H9 (cell line): ENCODE data around the gene MYCBP2. TPM values are rescaled to one million over a fixed set of nuclear protein-coding genes. Genes with fewer than 3 reads are reported as not detected.

Experiments
- DNase-seq: peaks from one replicate; pipeline ENCODE4 v3.0.0-alpha.2; 2017
- H2AFZ ChIP-seq: one replicate; pipeline ENCODE4 v1.6.1; 2013; ENCODE audit warnings: mild to moderate bottlenecking, low read length, control low read depth, moderate library complexity
- H2AK5ac ChIP-seq: 2 replicates; pipeline ENCODE4 v1.6.1; 2013; ENCODE audit warnings: low read length, control low read depth, mixed read lengths; ENCODE audit not compliant: insufficient read length
- H2BK120ac ChIP-seq: one replicate; pipeline ENCODE4 v1.6.1; 2013; ENCODE audit warnings: low read depth, mild to moderate bottlenecking, low read length, control low read depth, inconsistent platforms; ENCODE audit not compliant: poor library complexity, severe bottlenecking
- H2BK12ac ChIP-seq: 2 replicates; pipeline ENCODE4 v1.6.1; 2013; ENCODE audit warnings: low read length, control low read depth, mixed read lengths, low read depth; ENCODE audit not compliant: insufficient read length
- H2BK15ac ChIP-seq: 2 replicates; pipeline ENCODE4 v1.6.1; 2013; ENCODE audit warnings: low read depth, low read length, control low read depth
- H2BK20ac ChIP-seq: one replicate; pipeline ENCODE4 v1.6.1; 2013; ENCODE audit warnings: low read depth, mild to moderate bottlenecking, low read length, control low read depth, inconsistent platforms; ENCODE audit not compliant: poor library complexity, severe bottlenecking
- H2BK5ac ChIP-seq: 2 replicates; pipeline ENCODE4 v1.6.1; 2013; ENCODE audit warnings: low read length, control low read depth, mixed read lengths; ENCODE audit not compliant: insufficient read length
- H3K14ac ChIP-seq: 2 replicates; pipeline ENCODE4 v1.6.1; 2013; ENCODE audit warnings: low read length, control low read depth; ENCODE audit not compliant: insufficient read depth
- H3K18ac ChIP-seq: 2 replicates; pipeline ENCODE4 v1.6.1; 2013; ENCODE audit warnings: low read depth, mild to moderate bottlenecking, mixed read lengths, low read length, control low read depth; ENCODE audit not compliant: insufficient read length
- H3K23ac ChIP-seq: 2 replicates; pipeline ENCODE4 v1.6.1; 2013; ENCODE audit warnings: low read length, control low read depth, mixed read lengths, low read depth; ENCODE audit not compliant: insufficient read length
- H3K23me2 ChIP-seq: 2 replicates; pipeline ENCODE4 v1.6.1; 2013; ENCODE audit warnings: low read depth, mild to moderate bottlenecking, mixed read lengths, low read length, control low read depth; ENCODE audit not compliant: insufficient read length, poor library complexity, severe bottlenecking
- H3K27ac ChIP-seq: 2 replicates; pipeline ENCODE4 v1.5.1; 2013; ENCODE audit warnings: low read length, control low read depth, mixed read lengths, low read depth; ENCODE audit not compliant: insufficient read length
- H3K27me3 ChIP-seq: 2 replicates; pipeline ENCODE4 v1.6.1; 2013; ENCODE audit warnings: low read length, control low read depth, inconsistent platforms; ENCODE audit not compliant: insufficient read depth
- H3K4ac ChIP-seq: 2 replicates; pipeline ENCODE4 v1.6.1; 2013; ENCODE audit warnings: low read depth, mild to moderate bottlenecking, control low read depth, inconsistent platforms, low read length, moderate library complexity
- H3K4me1 ChIP-seq: 2 replicates; pipeline ENCODE4 v1.6.1; 2013; ENCODE audit warnings: low read length, control low read depth, inconsistent platforms; ENCODE audit not compliant: insufficient read depth
- H3K4me2 ChIP-seq: 2 replicates; pipeline ENCODE4 v1.6.1; 2013; ENCODE audit warnings: low read length, control low read depth, mixed read lengths; ENCODE audit not compliant: insufficient read length, insufficient read depth
- H3K56ac ChIP-seq: 2 replicates; pipeline ENCODE4 v1.6.1; 2013; ENCODE audit warnings: low read depth, mild to moderate bottlenecking, mixed read lengths, low read length, control low read depth; ENCODE audit not compliant: insufficient read length
- H3K79me1 ChIP-seq: 2 replicates; pipeline ENCODE4 v1.6.1; 2013; ENCODE audit warnings: low read depth, mild to moderate bottlenecking, moderate library complexity, low read length, control low read depth, inconsistent platforms; ENCODE audit not compliant: insufficient read depth, poor library complexity, severe bottlenecking
- H3K79me2 ChIP-seq: 2 replicates; pipeline ENCODE4 v1.6.1; 2013; ENCODE audit warnings: low read length, control low read depth, inconsistent platforms; ENCODE audit not compliant: insufficient read depth
- H3K9ac ChIP-seq: 2 replicates; pipeline ENCODE4 v1.6.1; 2013; ENCODE audit warnings: low read length, control low read depth, mixed read lengths; ENCODE audit not compliant: insufficient read length; ENCODE audit errors: extremely low read depth
- H3K9me3 ChIP-seq: one replicate; pipeline ENCODE4 v1.6.1; 2013; ENCODE audit warnings: low read depth, low read length, inconsistent platforms; ENCODE audit not compliant: control insufficient read depth
- H3T11ph ChIP-seq: one replicate; pipeline ENCODE4 v1.6.1; 2013; ENCODE audit warnings: mild to moderate bottlenecking, low read length, control low read depth, inconsistent platforms
- H4K20me1 ChIP-seq: one replicate; pipeline ENCODE4 v1.6.1; 2013; ENCODE audit not compliant: control insufficient read depth, insufficient read length, insufficient read depth
- H4K5ac ChIP-seq: 2 replicates; pipeline ENCODE4 v1.6.1; 2013; ENCODE audit warnings: low read depth, mild to moderate bottlenecking, mixed read lengths, low read length, control low read depth; ENCODE audit not compliant: insufficient read length
- H4K8ac ChIP-seq: replicated peaks from 2 replicates; pipeline ENCODE4 v1.6.1; 2013; ENCODE audit warnings: low read length, control low read depth, mixed read lengths, low read depth; ENCODE audit not compliant: insufficient read length
- H4K91ac ChIP-seq: 2 replicates; pipeline ENCODE4 v1.6.1; 2013; ENCODE audit warnings: low read depth, mild to moderate bottlenecking, moderate library complexity, mixed read lengths, low read length, control low read depth; ENCODE audit not compliant: insufficient read length
- H3K27ac Mint-ChIP-seq, 3 experiments: 2 replicates in 2 of 3; 3 replicates in 1 of 3; pipeline ENCODE4 v1.8.0; 2020 to 2021; ENCODE audit warnings: mixed read lengths in 3 of 3, mild to moderate bottlenecking in 1 of 3, moderate library complexity in 1 of 3
- H3K27me3 Mint-ChIP-seq: 2 replicates; pipeline ENCODE4 v1.8.0; 2021; ENCODE audit warnings: low read depth, mild to moderate bottlenecking, moderate library complexity, mixed read lengths
- H3K36me3 Mint-ChIP-seq, 3 experiments: 2 replicates in 2 of 3; 3 replicates in 1 of 3; pipeline ENCODE4 v1.8.0; 2020 to 2021; ENCODE audit warnings: low read depth in 3 of 3, mixed read lengths in 3 of 3; ENCODE audit not compliant: insufficient read depth in 1 of 3
- H3K4me1 Mint-ChIP-seq, 2 experiments: 2 replicates each; pipeline ENCODE4 v1.8.0; 2020; ENCODE audit warnings: mixed read lengths in 2 of 2
- H3K4me3 Mint-ChIP-seq, 2 experiments: 2 replicates in 1 of 2; 3 replicates in 1 of 2; pipeline ENCODE4 v1.8.0; 2020 to 2021; ENCODE audit warnings: mild to moderate bottlenecking in 2 of 2, mixed read lengths in 2 of 2, moderate library complexity in 1 of 2
- H3K9me3 Mint-ChIP-seq, 2 experiments: 2 replicates in 1 of 2; 3 replicates in 1 of 2; pipeline ENCODE4 v1.8.0; 2020; ENCODE audit warnings: mild to moderate bottlenecking in 2 of 2, mixed read lengths in 2 of 2, moderate library complexity in 1 of 2
- CTCF ChIP-seq: fragments of 200-600 bp; sonication (generic); conservative IDR thresholded peaks from 3 replicates; pipeline ENCODE4 v1.8.0; 2021; ENCODE audit warnings: antibody characterized with exemption, mild to moderate bottlenecking
- WGBS: extraction: QIAGEN DNeasy Blood & Tissue Kit; methylation state at CpG from one replicate; pipeline ENCODE4 v1.1.7; 2013; ENCODE audit warnings: missing lambda C conversion rate, low lambda C conversion rate, mixed read lengths; ENCODE audit not compliant: insufficient read length; ENCODE audit errors: extremely low coverage; 5-methylcytosine and 5-hydroxymethylcytosine counted together
- total RNA-seq: library from RNA; stranded (reverse); gene quantifications from 2 replicates; pipeline ENCODE4 v1.2.1, GENCODE V29; 2021

The MYCBP2 gene
- total RNA-seq, 1 experiment from 2014 or later: 32.0 TPM

- no peak for DNase-seq
- Histone ChIP-seq H3K4ac (no peak overlapping the region), H3K14ac (no peak overlapping the region), H4K8ac (no peak overlapping the region), H2AFZ (no peak overlapping the region), H3K4me1 (peaks cover 2% of the 10 kb centered on the region; the same call in 1 of the 2 replicates), H4K20me1 (no peaks in the 10 kb centered on the region), H3T11ph (no peak overlapping the region), H3K18ac (no peak overlapping the region), H3K56ac (no peak overlapping the region), H3K4me2 (peak overlapping the region; percentile 25), H3K23ac (no peak overlapping the region), H4K91ac (no peak overlapping the region), H2BK5ac (no peak overlapping the region), H2BK20ac (no peak overlapping the region), H2BK120ac (no peak overlapping the region), H2AK5ac (no peak overlapping the region), H3K79me1 (no peaks in the 10 kb centered on the region), H3K79me2 (peaks cover 5% of the 10 kb centered on the region; the same call in 1 of the 2 replicates), H3K27me3 (no peaks in the 10 kb centered on the region), H3K23me2 (no peaks in the 10 kb centered on the region), H4K5ac (no peak overlapping the region), H3K9me3 (no peaks in the 10 kb centered on the region), H3K9ac (no peak overlapping the region), H2BK15ac (no peak overlapping the region), H2BK12ac (no peak overlapping the region), H3K27ac (no peak overlapping the region)
- no CpG with 5 or more reads among the region's 1 CpG for WGBS
- Mint-ChIP-seq H3K9me3 (no peaks in the 10 kb centered on the region), H3K27ac (peak overlapping the region; percentile 83 to 93 (median 89); a peak in 5 of 7 replicates), H3K4me3 (peak overlapping the region; percentile 39 to 52; a peak in 4 of 5 replicates), H3K4me1 (peaks cover 70 to 72% of the 10 kb centered on the region in 2 experiments), H3K27me3 (no peaks in the 10 kb centered on the region), H3K36me3 (peaks cover 0 to 3% (median 2%) of the 10 kb centered on the region in 3 experiments; a peak in 1 of 7 replicates)
- TF ChIP-seq CTCF: no peak
Observed at GRCh38 chr13:77312311-77312710, 14.6 kb downstream of the MYCBP2 start.
